K562 (cell line): Measurements from ENCODE around the gene U2SURP. TPM values are rescaled to one million over a fixed set of nuclear protein-coding genes. Genes with fewer than 3 reads are reported as not detected.

Source experiments
- CSDE1 ChIP-seq, 2 experiments: fragments of 450-650 bp; IDR thresholded peaks; 2 replicates each; pipeline ENCODE4 v1.6.1; 2016; ENCODE audit warnings: mild to moderate bottlenecking in 1 of 2
- CXXC5 ChIP-seq: fragments of 250-450 bp; sonication (Bioruptor Pico); IDR thresholded peaks from 2 replicates; pipeline ENCODE4 v1.8.0; 2022; ENCODE audit warnings: inconsistent platforms, mild to moderate bottlenecking, moderate library complexity
- ELF2 ChIP-seq: fragments of 250-450 bp; sonication (Bioruptor Pico); IDR thresholded peaks from 2 replicates; pipeline ENCODE4 v1.5.0; 2021; ENCODE audit warnings: mild to moderate bottlenecking
- ESRRB ChIP-seq: fragments of 250-450 bp; sonication (Bioruptor Pico); IDR thresholded peaks from 2 replicates; pipeline ENCODE4 v1.5.0; 2020; ENCODE audit warnings: mild to moderate bottlenecking, moderate library complexity, borderline replicate concordance
- HLTF ChIP-seq: fragments of 450-650 bp; IDR thresholded peaks from 2 replicates; pipeline ENCODE4 v1.6.1; 2016
- MTA2 ChIP-seq: fragments of 450-650 bp; IDR thresholded peaks from 2 replicates; pipeline ENCODE4 v1.6.1; 2016; ENCODE audit warnings: low read depth
- NR4A1 ChIP-seq, 2 experiments: fragments of 250-450 bp in 1 of 2; fragments of 450-650 bp in 1 of 2; sonication (Bioruptor Pico) in 1 of 2; IDR thresholded peaks; 2 replicates each; pipeline versions ENCODE4 v1.4.0 to v1.6.1; 2016 to 2020; ENCODE audit warnings: mild to moderate bottlenecking in 2 of 2, missing compliant biosample characterization in 1 of 2, missing genetic modification characterization in 1 of 2, moderate library complexity in 1 of 2
- POLR2H ChIP-seq: IDR thresholded peaks from 2 replicates; pipeline ENCODE4 v1.6.1; 2016; ENCODE audit warnings: missing genetic modification characterization, low read depth, mild to moderate bottlenecking, control low read depth, missing compliant biosample characterization, moderate library complexity
- PRPF4 ChIP-seq: fragments of 200-400 bp; formaldehyde crosslinking; IDR thresholded peaks from one replicate; pipeline ENCODE4 v1.6.1; 2017; ENCODE audit warnings: low read length, low read depth, mild to moderate bottlenecking; ENCODE audit not compliant: insufficient read depth, poor library complexity, severe bottlenecking
- TAF1 ChIP-seq: IDR thresholded peaks from 2 replicates; pipeline ENCODE4 v1.6.1; 2011; ENCODE audit warnings: mild to moderate bottlenecking, low read length, moderate library complexity; ENCODE audit not compliant: insufficient read depth, control insufficient read depth, severe bottlenecking; ENCODE audit errors: extremely low read depth
- TCF7 ChIP-seq: sonication (generic); IDR thresholded peaks from 2 replicates; pipeline ENCODE4 v1.6.1; 2016; ENCODE audit warnings: antibody characterized with exemption, borderline replicate concordance
- TCF7L2 ChIP-seq: fragments of 150-350 bp; IDR thresholded peaks from 2 replicates; pipeline ENCODE4 v1.6.1; 2016; ENCODE audit warnings: low read depth, mild to moderate bottlenecking, low read length, moderate library complexity
- TRIM28 ChIP-seq: fragments of 450-650 bp; IDR thresholded peaks from 2 replicates; pipeline ENCODE4 v1.6.1; 2017
- USF2 ChIP-seq: sonication (generic); formaldehyde crosslinking; IDR thresholded peaks from 2 replicates; pipeline ENCODE4 v1.5.0; 2020; ENCODE audit warnings: missing genetic modification reagents
- ZBTB43 ChIP-seq: sonication (generic); formaldehyde crosslinking; IDR thresholded peaks from 2 replicates; pipeline ENCODE4 v1.8.0; 2023; ENCODE audit warnings: mild to moderate bottlenecking, missing genetic modification reagents
- ZEB2 ChIP-seq: fragments of 450-650 bp; IDR thresholded peaks from 2 replicates; pipeline ENCODE4 v1.6.1; 2016
- ZNF324 ChIP-seq: fragments of 250-450 bp; sonication (Bioruptor Pico); IDR thresholded peaks from 2 replicates; pipeline ENCODE4 v1.4.0; 2020; ENCODE audit warnings: mild to moderate bottlenecking
- ZNF551 ChIP-seq: fragments of 250-450 bp; sonication (Bioruptor Pico); IDR thresholded peaks from 2 replicates; pipeline ENCODE4 v1.5.0; 2021; ENCODE audit warnings: mild to moderate bottlenecking, moderate library complexity
- ZNF707 ChIP-seq: fragments of 250-450 bp; sonication (Bioruptor Pico); conservative IDR thresholded peaks from 2 replicates; pipeline ENCODE4 v1.8.0; 2022; ENCODE audit warnings: inconsistent platforms, mild to moderate bottlenecking, moderate library complexity
- ZSCAN32 ChIP-seq: fragments of 450-650 bp; formaldehyde crosslinking; IDR thresholded peaks from 2 replicates; pipeline ENCODE4 v1.4.0; 2020; ENCODE audit warnings: mild to moderate bottlenecking, moderate library complexity
- polyA plus RNA-seq, 8 experiments: library from polyadenylated mRNA; depleted of rRNA in 4 of 8; stranded (reverse) in 5 of 8; unstranded in 3 of 8; fragments of >200 nt; fragmentation: Nextera tagmentation in 2 of 8; fragmentation: Illumina TruSeq in 1 of 8; extraction: Ambion mirVana in 2 of 8; extraction: Trizol in 1 of 8; gene quantifications; 2 replicates each; pipeline versions ENCODE4 v1.2.1 to v1.2.3, GENCODE V29; 2011 to 2014; ENCODE audit warnings: inconsistent platforms in 1 of 8, missing spikeins in 1 of 8
- total RNA-seq, 7 experiments: library from RNA; depleted of rRNA in 6 of 7; stranded (reverse); fragments of >200 nt in 6 of 7; fragmentation: Illumina TruSeq in 2 of 7; extraction: Trizol in 2 of 7; gene quantifications; 2 replicates each; pipeline versions ENCODE4 v1.2.1 to v1.2.3, GENCODE V29; 2011 to 2021; ENCODE audit warnings: low replicate concordance in 1 of 7
- TF ChIP-seq, protein P1 (sequence below): fragments of 250-450 bp; sonication (Bioruptor Pico); IDR thresholded peaks from 2 replicates; pipeline ENCODE4 v1.8.0; 2022; ENCODE audit warnings: inconsistent platforms, mild to moderate bottlenecking, moderate library complexity, borderline replicate concordance
- TF ChIP-seq, protein P2 (sequence below): fragments of 450-650 bp; IDR thresholded peaks from 2 replicates; pipeline ENCODE4 v1.6.1; 2016; ENCODE audit warnings: missing biosample characterization, missing genetic modification characterization
- TF ChIP-seq, protein P3 (sequence below): fragments of 450-650 bp; formaldehyde crosslinking; IDR thresholded peaks from 2 replicates; pipeline ENCODE4 v1.4.0; 2022; ENCODE audit warnings: missing genetic modification characterization

The U2SURP gene
- total and polyA plus RNA-seq, 9 of the 15 experiments (the other 6 are each of a cell fraction or from before 2014, with no cell fraction given): 128 to 322 (median 191) TPM

DNA sequence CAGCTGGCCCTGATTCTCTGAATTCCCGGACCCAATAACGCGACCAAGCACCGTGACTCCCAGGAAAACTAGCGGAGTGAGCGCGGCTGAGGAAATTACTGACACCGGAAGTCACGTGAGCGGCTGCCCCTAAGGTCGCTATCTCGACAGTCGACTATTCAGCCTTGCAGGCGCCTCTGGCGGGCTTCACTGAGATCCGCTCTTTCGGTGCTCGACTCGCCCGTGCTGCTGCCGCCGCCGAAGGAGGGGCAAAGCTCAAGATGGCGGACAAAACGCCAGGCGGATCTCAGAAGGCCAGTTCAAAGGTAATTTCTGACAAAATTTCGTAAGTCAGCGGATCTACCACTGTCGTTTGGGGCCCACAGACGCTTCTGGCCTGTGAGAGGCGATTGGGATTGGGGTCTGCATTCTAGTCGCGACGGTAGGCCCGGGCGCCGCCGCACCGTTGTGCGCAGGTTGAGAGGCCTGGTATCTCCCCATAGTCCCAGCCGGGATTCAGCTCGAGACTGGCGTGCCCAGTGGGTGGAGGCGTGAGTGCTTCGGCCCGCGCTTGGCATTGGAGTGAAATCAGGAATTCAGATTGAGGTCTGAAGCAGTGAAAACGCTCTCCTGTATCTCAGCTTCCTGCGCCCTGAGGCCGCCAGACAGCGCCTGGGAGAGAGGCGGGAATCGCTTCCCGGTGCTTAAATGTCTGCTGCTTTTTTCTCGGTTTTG, at the start of gene U2SURP (continued):
- no peak for TF ChIP-seq MTA2
- 0 out of 2 replicates have a peak, but pooled peaks have one; percentile 67 for TF ChIP-seq ZBTB43 (CRISPR knock-in tag)
- TF ChIP-seq TAF1: peak; percentile 98
- TF ChIP-seq ZNF707 (CRISPR knock-in tag): no peak
- TF ChIP-seq ZEB2: 0 out of 2 replicates have a peak, but pooled peaks have one; percentile 2
- TF ChIP-seq, protein P1, sequence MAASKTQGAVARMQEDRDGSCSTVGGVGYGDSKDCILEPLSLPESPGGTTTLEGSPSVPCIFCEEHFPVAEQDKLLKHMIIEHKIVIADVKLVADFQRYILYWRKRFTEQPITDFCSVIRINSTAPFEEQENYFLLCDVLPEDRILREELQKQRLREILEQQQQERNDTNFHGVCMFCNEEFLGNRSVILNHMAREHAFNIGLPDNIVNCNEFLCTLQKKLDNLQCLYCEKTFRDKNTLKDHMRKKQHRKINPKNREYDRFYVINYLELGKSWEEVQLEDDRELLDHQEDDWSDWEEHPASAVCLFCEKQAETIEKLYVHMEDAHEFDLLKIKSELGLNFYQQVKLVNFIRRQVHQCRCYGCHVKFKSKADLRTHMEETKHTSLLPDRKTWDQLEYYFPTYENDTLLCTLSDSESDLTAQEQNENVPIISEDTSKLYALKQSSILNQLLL (CRISPR knock-in tag): no peak
- TF ChIP-seq ZNF551 (CRISPR knock-in tag): no peak
- TF ChIP-seq ZSCAN32 (CRISPR knock-in tag): no peak
- no peak for TF ChIP-seq PRPF4
- TF ChIP-seq TCF7L2: no peak
- no peak for TF ChIP-seq ZNF324 (CRISPR knock-in tag)
- peak; percentile 97 for TF ChIP-seq USF2 (CRISPR knock-in tag)
- TF ChIP-seq, protein P2, sequence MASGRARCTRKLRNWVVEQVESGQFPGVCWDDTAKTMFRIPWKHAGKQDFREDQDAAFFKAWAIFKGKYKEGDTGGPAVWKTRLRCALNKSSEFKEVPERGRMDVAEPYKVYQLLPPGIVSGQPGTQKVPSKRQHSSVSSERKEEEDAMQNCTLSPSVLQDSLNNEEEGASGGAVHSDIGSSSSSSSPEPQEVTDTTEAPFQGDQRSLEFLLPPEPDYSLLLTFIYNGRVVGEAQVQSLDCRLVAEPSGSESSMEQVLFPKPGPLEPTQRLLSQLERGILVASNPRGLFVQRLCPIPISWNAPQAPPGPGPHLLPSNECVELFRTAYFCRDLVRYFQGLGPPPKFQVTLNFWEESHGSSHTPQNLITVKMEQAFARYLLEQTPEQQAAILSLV (tag): no peak
- TF ChIP-seq ESRRB (CRISPR knock-in tag): no peak
- TF ChIP-seq, protein P3, sequence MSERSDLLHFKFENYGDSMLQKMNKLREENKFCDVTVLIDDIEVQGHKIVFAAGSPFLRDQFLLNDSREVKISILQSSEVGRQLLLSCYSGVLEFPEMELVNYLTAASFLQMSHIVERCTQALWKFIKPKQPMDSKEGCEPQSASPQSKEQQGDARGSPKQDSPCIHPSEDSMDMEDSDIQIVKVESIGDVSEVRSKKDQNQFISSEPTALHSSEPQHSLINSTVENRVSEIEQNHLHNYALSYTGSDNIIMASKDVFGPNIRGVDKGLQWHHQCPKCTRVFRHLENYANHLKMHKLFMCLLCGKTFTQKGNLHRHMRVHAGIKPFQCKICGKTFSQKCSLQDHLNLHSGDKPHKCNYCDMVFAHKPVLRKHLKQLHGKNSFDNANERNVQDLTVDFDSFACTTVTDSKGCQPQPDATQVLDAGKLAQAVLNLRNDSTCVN: no peak
- peak; percentile 59; the same call in 1 of the 2 replicates for TF ChIP-seq POLR2H
- no peak for TF ChIP-seq CSDE1 (IDR thresholded peaks at IDR 0.05)
- no peak for TF ChIP-seq ELF2
- TF ChIP-seq HLTF: no peak
- TF ChIP-seq CXXC5 (CRISPR knock-in tag): peak; percentile 94
- TF ChIP-seq TCF7: no peak; the same call in 1 of the 2 replicates
- TF ChIP-seq NR4A1 (CRISPR knock-in tag; IDR thresholded peaks at IDR 0.05): no peak
- TF ChIP-seq NR4A1 (tag; IDR thresholded peaks at IDR 0.05): no peak
- TF ChIP-seq TRIM28: no peak
